ENCODE results near the gene PRDM16. TPM values are rescaled to one million over a fixed set of nuclear protein-coding genes. Genes with fewer than 3 reads are reported as not detected.

The PRDM16 gene
- total RNA-seq, 1 donor from 2014 or later, result 18.3 TPM

- no peaks in the 10 kb centered on the region for H3K9me3 Mint-ChIP-seq (ENCODE audit: low read depth)
- no peak overlapping the region for H3K27ac Mint-ChIP-seq (ENCODE audit: unreplicated experiment)
- H3K4me1 Mint-ChIP-seq (ENCODE audit: low read depth), result peaks cover 8% of the 10 kb centered on the region
- no peak for TF ChIP-seq CTCF (IDR thresholded peaks at IDR 0.05)
- H3K36me3 Mint-ChIP-seq (ENCODE audit: low read depth), result peaks cover 9% of the 10 kb centered on the region
- no peak for DNase-seq (ENCODE audit: low spot score)
- H3K4me3 Mint-ChIP-seq (ENCODE audit: unreplicated experiment), result no peak overlapping the region
- H3K27me3 Mint-ChIP-seq (ENCODE audit: low read depth), result no peaks in the 10 kb centered on the region
Measured at GRCh38 chr1:3404801-3405200, 335.8 kb downstream of the PRDM16 start.

- Mint-ChIP-seq H3K9me3 (ENCODE audit: low read depth) (no peaks in the 10 kb centered on the region), H3K27me3 (ENCODE audit: low read depth) (no peaks in the 10 kb centered on the region), H3K27ac (ENCODE audit: unreplicated experiment) (no peak overlapping the region), H3K36me3 (ENCODE audit: low read depth) (peaks cover 9% of the 10 kb centered on the region), H3K4me3 (ENCODE audit: unreplicated experiment) (no peak overlapping the region), H3K4me1 (ENCODE audit: low read depth) (peaks cover 8% of the 10 kb centered on the region)
- DNase-seq (ENCODE audit: low spot score), result no peak
- no peak for TF ChIP-seq CTCF (IDR thresholded peaks at IDR 0.05)
Measured at GRCh38 chr1:3405491-3405890, 336.5 kb downstream of the PRDM16 start.

- Mint-ChIP-seq H3K36me3 (ENCODE audit: low read depth) (peaks cover 7% of the 10 kb centered on the region), H3K4me1 (ENCODE audit: low read depth) (peaks cover 8% of the 10 kb centered on the region), H3K4me3 (ENCODE audit: unreplicated experiment) (no peak overlapping the region), H3K27me3 (ENCODE audit: low read depth) (no peaks in the 10 kb centered on the region), H3K9me3 (ENCODE audit: low read depth) (no peaks in the 10 kb centered on the region), H3K27ac (ENCODE audit: unreplicated experiment) (peak overlapping the region; percentile 64)
- no peak for TF ChIP-seq CTCF (IDR thresholded peaks at IDR 0.05)
- DNase-seq (ENCODE audit: low spot score), result no peak
Measured at GRCh38 chr1:3405974-3406867, 337.2 kb downstream of the PRDM16 start.

GRCh38 chr1:3407021-3407420 lies 338.0 kb downstream of the PRDM16 start:
- no peak for TF ChIP-seq CTCF (IDR thresholded peaks at IDR 0.05)
- Mint-ChIP-seq H3K27ac (ENCODE audit: unreplicated experiment) (no peak overlapping the region), H3K9me3 (ENCODE audit: low read depth) (no peaks in the 10 kb centered on the region), H3K4me1 (ENCODE audit: low read depth) (peaks cover 3% of the 10 kb centered on the region), H3K27me3 (ENCODE audit: low read depth) (no peaks in the 10 kb centered on the region), H3K4me3 (ENCODE audit: unreplicated experiment) (no peak overlapping the region), H3K36me3 (ENCODE audit: low read depth) (peaks cover 6% of the 10 kb centered on the region)
- no peak for DNase-seq (ENCODE audit: low spot score)

GRCh38 chr1:3408751-3409266 lies 339.8 kb downstream of the PRDM16 start:
- Mint-ChIP-seq H3K36me3 (ENCODE audit: low read depth) (peaks cover 6% of the 10 kb centered on the region), H3K27me3 (ENCODE audit: low read depth) (no peaks in the 10 kb centered on the region), H3K9me3 (ENCODE audit: low read depth) (no peaks in the 10 kb centered on the region), H3K27ac (ENCODE audit: unreplicated experiment) (no peak overlapping the region), H3K4me1 (ENCODE audit: low read depth) (peaks cover 3% of the 10 kb centered on the region), H3K4me3 (ENCODE audit: unreplicated experiment) (no peak overlapping the region)
- DNase-seq (ENCODE audit: low spot score), result no peak
- no peak for TF ChIP-seq CTCF (IDR thresholded peaks at IDR 0.05)
